Small intestine (tissue), 7 donors: ENCODE data around the gene OBSCN. TPM values are rescaled to one million over a fixed set of nuclear protein-coding genes. Genes with fewer than 3 reads are reported as not detected.

ENCODE experiments used
- DNase-seq, 2 donors: peaks; one replicate each; pipeline versions ENCODE4 v3.0.0 to v3.0.0-alpha.2; 2013
- FAIRE-seq: peaks from 2 replicates; lab custom pipeline; 2012; peaks lifted over from hg19 to GRCh38; lab: Jason Lieb, UNC
- H3K27ac ChIP-seq, 3 donors: one replicate each; pipeline ENCODE4 v1.5.1; 2013; ENCODE audit warnings: low read length in 2 of 3, mild to moderate bottlenecking in 2 of 3, control low read depth in 1 of 3, inconsistent platforms in 1 of 3, low read depth in 1 of 3, moderate library complexity in 1 of 3
- H3K27me3 ChIP-seq, 3 donors: one replicate each; pipeline ENCODE4 v1.6.1; 2013; ENCODE audit warnings: low read length in 3 of 3, inconsistent platforms in 1 of 3; ENCODE audit not compliant: control insufficient read depth in 3 of 3, insufficient read depth in 3 of 3
- H3K36me3 ChIP-seq, 3 donors: one replicate each; pipeline ENCODE4 v1.6.1; 2013; ENCODE audit warnings: low read length in 3 of 3, inconsistent platforms in 1 of 3, low read depth in 1 of 3, mild to moderate bottlenecking in 1 of 3, moderate library complexity in 1 of 3; ENCODE audit not compliant: control insufficient read depth in 3 of 3, insufficient read depth in 2 of 3
- H3K4me1 ChIP-seq, 3 donors: one replicate each; pipeline ENCODE4 v1.6.1; 2013; ENCODE audit warnings: low read length in 2 of 3, inconsistent platforms in 1 of 3, low read depth in 1 of 3, mild to moderate bottlenecking in 1 of 3, moderate library complexity in 1 of 3; ENCODE audit not compliant: control insufficient read depth in 3 of 3, insufficient read depth in 2 of 3
- H3K4me3 ChIP-seq, 3 donors: one replicate each; pipeline ENCODE4 v1.5.1; 2013; ENCODE audit warnings: low read length in 3 of 3, control low read depth in 1 of 3, inconsistent platforms in 1 of 3, low read depth in 1 of 3, mild to moderate bottlenecking in 1 of 3, moderate library complexity in 1 of 3
- H3K9me3 ChIP-seq, 2 donors: one replicate each; pipeline ENCODE4 v1.6.1; 2013; ENCODE audit warnings: low read depth in 1 of 2, low read length in 1 of 2; ENCODE audit not compliant: control insufficient read depth in 2 of 2, insufficient read depth in 1 of 2
- WGBS, 3 donors: extraction: QIAGEN DNeasy Blood & Tissue Kit; methylation state at CpG; one replicate each; pipeline ENCODE4 v1.1.7; 2013; 5-methylcytosine and 5-hydroxymethylcytosine counted together
- polyA plus RNA-seq, 4 donors: library from polyadenylated mRNA; stranded (reverse) in 3 of 4; unstranded in 1 of 4; fragments of 200-250 nt in 3 of 4; fragments of 120-200 nt in 1 of 4; gene quantifications; one replicate each; pipeline versions ENCODE4 v1.2.1 to v1.2.3, GENCODE V29; 2013
- donor health status: healthy with polysubstance abuse.
- donor health status: control.
- donor health status: control.
- donor health status: Bipolar disorder and iron deficiency.
- donor health status: healthy.

Gene OBSCN
- polyA plus RNA-seq, 4 donors: 3.6 to 36.2 (median 5.7) TPM

DNA sequence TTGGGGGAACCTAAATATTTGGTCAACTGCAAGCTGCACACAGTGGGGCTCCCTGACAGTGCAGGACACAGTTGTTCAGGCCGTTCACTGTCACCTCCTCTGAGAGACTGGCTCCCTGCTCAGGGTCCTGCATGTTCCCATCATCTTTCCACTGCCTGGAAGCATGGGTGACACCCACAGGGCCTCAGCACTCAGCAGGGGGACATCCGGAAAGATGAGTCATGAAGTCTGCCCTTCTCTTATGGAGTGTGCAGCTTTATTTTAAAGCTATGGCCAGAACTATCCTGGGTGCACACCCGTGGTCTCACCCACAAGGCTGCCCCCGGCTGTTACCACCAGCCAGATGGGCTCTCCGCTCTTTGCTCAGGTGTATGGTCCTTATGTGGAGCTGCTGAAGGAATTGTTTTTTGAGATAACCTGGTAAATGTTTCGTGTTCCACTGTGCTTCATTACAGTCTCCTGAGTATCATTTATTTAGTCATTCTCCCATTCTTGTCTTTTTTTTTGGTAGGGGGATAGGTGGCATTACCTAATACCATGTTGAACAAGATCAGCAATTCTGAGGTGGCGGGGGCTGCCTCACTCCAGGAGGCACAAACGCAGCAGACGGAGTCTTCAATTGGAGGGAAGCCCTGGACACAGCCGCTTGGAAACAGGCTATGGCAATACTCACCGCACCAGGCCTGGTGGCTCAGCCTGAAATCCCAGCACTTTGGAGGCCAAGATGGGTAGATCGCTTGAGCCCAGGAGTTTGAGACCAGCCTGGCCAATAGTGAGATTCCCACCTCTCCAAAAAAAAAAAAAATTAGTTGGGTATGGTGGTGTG lies 184.5 kb downstream of the OBSCN start:
- Histone ChIP-seq H3K4me3 (no peak overlapping the region), H3K9me3 (no peaks in the 10 kb centered on the region), H3K27ac (no peak overlapping the region), H3K4me1 (no peaks in the 10 kb centered on the region), H3K36me3 (peaks cover 4 to 55% (median 18%) of the 10 kb centered on the region in 3 donors), H3K27me3 (no peaks in the 10 kb centered on the region)
- DNase-seq (no peak), FAIRE-seq (no peak)
- WGBS, 3 donors: 91 to 93% (median 92%) methylated on average over 12 of the region's 12 CpGs

DNA sequence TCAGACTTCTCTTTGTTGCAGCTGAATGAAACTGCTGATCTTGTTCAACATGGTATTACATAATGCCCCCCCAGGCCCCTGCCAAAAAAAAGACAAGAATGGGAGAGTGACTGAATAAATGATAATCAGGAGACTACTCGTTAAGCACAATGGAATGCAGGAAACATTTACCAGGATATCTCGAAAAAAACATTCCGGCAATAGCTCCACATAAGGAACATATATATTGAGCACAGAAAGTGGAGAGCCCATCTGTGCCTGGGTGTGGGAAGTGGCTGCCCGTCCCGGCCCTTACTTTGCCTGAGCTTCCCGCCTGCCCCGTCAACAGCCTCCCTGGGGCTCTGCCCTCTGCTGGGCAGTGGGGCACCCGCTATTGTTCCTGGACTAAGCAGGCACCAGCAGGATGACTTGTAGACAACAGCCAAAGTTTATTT lies 185.4 kb downstream of the OBSCN start:
- FAIRE-seq (no peak), DNase-seq (peak; percentile 31 to 51)
- Histone ChIP-seq H3K4me3 (no peak overlapping the region), H3K27ac (no peak overlapping the region), H3K9me3 (no peaks in the 10 kb centered on the region), H3K4me1 (no peaks in the 10 kb centered on the region), H3K27me3 (no peaks in the 10 kb centered on the region), H3K36me3 (peaks cover 4 to 65% (median 21%) of the 10 kb centered on the region in 3 donors)
- 32 to 51% (median 48%) methylated on average over 8 of the region's 8 CpGs for WGBS, 3 donors

DNA sequence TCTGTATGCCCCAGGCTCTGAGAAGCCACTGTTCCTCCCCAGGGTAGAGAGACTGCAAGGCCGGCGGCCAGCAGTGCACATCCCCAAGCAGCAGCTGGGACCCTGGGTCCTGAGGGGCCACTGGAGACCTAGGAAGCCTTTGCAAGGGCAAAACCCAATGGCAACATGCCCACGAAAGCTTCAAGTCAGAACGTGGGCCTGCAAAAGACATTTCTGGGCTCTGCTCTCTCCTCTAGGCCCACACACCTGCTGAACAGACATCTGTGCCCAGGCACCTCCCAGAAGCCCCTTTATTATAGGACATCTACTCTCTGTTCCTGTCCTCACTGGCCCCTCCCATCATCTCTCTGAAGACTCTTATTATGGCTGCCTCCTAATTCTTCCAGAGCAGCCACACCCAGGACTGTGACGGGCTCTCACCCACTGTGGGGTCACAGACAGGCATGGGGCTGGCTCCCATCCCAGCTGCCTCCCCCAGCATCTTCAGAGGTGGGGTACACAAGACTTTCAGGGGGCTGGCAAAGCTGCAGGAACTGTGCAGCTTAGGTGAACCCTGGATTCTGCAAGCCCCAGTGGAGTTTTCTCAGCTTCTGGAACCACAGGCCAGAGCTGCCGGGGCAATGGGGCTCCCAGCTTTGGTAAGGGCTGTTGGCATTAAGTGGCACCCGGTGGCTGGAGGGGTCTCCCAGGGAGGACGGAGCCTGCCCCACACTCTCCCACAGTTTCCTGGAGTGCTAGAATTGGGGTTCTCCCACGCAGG lies 186.1 kb downstream of the OBSCN start:
- H3K4me3 ChIP-seq: no peak overlapping the region
- no peak for DNase-seq
- no peaks in the 10 kb centered on the region for H3K9me3 ChIP-seq
- H3K27ac ChIP-seq: no peak overlapping the region
- no peaks in the 10 kb centered on the region for H3K27me3 ChIP-seq
- H3K36me3 ChIP-seq: peaks cover 6 to 72% (median 21%) of the 10 kb centered on the region in 3 donors
- H3K4me1 ChIP-seq: no peaks in the 10 kb centered on the region
- 86 to 92% (median 88%) methylated on average over 9 of the region's 9 CpGs for WGBS, 3 donors
- no peak for FAIRE-seq

DNA sequence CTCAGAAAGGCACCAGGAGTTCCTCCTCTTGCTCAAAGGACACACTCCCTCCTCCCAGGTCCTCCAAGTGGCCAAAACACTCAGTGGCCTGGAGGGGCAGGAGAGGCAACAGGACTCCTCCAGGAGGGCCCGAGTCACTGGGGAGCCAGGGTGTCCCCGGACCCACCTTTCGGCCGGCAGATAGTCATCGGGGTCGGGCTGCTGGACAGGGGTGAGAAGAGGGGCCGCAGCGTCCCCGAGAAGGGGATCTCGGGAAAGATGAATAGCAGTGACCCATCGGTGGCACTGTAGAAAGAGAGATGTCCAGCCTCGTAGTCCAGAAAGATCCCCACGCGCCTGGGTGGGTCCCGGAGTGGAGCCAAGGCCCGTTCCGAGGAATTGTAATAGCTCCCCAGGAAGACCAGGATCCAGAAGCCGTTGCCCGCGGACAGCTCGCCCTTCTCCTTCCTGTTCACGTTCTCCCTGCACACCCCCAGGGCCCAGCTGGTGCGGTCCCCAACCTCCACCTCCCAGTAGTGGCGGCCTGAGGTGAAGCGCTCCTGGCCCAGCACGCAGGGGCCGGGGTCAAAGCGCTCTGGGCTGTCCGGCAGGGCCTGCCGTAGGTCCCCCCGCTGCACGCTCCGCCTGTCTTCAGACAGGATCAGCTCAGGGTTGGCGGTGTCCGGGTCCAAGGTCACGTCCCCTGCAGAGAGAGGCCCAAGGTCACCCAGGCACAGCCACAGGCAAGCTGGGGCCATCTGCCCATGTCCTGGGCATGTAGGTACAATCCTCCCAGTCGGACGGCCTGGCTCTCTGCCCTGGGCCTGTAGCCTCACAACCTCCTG lies 186.9 kb downstream of the OBSCN start:
- no peaks in the 10 kb centered on the region for H3K9me3 ChIP-seq
- no peak overlapping the region for H3K27ac ChIP-seq
- WGBS, 3 donors: 95% methylated on average over 36 to 38 of the region's 38 CpGs
- FAIRE-seq (no peak), DNase-seq (no peak)
- peaks cover 6 to 79% (median 21%) of the 10 kb centered on the region in 3 donors for H3K36me3 ChIP-seq
- H3K27me3 ChIP-seq: no peaks in the 10 kb centered on the region
- no peak overlapping the region for H3K4me3 ChIP-seq
- H3K4me1 ChIP-seq: no peaks in the 10 kb centered on the region

DNA sequence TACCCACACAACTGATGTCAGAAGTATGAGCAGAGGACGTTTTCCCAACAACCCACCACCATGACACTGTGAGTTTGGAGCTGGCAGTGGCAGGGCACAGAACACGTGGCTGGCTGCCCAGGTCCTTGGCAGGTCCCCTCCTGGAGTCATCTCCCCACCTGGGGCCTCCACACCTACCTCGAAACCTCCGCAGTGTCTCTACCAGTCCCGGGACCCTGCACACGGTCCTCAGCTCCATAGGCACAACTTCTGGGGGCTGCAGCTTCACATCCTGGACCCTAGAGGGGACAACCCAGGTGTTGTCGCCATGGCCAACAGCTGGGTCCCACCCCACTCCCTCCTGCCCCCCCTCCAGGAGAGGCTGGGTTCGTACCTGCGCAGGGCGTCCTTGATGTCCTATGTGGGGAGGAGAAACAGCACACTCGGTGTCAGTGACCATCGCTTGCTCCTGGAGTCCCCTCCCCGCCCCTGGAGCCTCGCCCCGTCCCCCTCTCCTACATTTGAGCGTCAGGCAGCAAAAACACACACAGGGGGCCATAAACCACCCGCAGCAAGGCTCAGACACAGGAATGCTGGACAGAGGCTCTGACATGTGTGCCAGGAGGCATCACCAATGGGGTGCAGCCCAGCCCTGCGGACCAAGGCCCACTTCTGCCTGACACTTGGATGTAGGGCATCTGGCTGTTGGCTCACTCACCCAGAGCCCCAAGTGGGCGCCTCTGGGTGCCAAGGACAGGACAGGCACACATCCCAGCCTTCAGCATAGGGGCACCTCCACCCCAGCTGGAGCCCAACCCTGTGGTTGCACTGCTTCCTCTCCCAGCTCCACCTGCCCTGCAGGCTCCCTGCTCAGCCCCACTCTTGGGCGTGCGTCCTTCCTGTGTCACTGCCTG lies 189.2 kb downstream of the OBSCN start:
- no peaks in the 10 kb centered on the region for H3K27me3 ChIP-seq
- DNase-seq: no peak
- no peaks in the 10 kb centered on the region for H3K4me1 ChIP-seq
- FAIRE-seq: no peak
- H3K4me3 ChIP-seq: no peak overlapping the region
- H3K36me3 ChIP-seq: peaks cover 10 to 97% (median 27%) of the 10 kb centered on the region in 3 donors
- no peaks in the 10 kb centered on the region for H3K9me3 ChIP-seq
- WGBS, 3 donors: 93% methylated on average over 21 of the region's 21 CpGs
- no peak overlapping the region for H3K27ac ChIP-seq

DNA sequence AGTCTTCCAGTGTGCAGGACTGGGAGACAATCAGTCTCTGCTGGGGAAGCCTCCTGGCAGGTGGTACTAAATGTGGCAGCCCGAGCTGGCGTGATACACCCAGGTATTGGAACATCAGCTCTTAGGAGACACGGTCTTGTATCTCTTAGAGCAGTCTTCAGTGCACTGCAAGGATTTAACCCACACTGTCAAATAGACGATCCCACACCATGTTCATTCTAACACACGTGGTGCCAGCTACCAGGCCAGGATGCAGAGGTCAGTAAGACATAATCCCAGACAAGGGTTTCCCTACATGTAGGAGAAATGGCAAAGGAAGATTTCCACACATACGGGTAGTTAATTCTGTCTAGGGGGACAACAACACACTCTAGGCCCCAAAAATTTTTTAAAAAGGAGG lies 190.1 kb downstream of the OBSCN start:
- H3K9me3 ChIP-seq: no peaks in the 10 kb centered on the region
- DNase-seq (no peak), FAIRE-seq (no peak)
- H3K36me3 ChIP-seq: peaks cover 10 to 96% (median 27%) of the 10 kb centered on the region in 3 donors
- H3K27me3 ChIP-seq: no peaks in the 10 kb centered on the region
- no peaks in the 10 kb centered on the region for H3K4me1 ChIP-seq
- H3K4me3 ChIP-seq: no peak overlapping the region
- WGBS, 3 donors: 88 to 91% (median 91%) methylated on average over 6 of the region's 6 CpGs
- H3K27ac ChIP-seq: no peak overlapping the region

DNA sequence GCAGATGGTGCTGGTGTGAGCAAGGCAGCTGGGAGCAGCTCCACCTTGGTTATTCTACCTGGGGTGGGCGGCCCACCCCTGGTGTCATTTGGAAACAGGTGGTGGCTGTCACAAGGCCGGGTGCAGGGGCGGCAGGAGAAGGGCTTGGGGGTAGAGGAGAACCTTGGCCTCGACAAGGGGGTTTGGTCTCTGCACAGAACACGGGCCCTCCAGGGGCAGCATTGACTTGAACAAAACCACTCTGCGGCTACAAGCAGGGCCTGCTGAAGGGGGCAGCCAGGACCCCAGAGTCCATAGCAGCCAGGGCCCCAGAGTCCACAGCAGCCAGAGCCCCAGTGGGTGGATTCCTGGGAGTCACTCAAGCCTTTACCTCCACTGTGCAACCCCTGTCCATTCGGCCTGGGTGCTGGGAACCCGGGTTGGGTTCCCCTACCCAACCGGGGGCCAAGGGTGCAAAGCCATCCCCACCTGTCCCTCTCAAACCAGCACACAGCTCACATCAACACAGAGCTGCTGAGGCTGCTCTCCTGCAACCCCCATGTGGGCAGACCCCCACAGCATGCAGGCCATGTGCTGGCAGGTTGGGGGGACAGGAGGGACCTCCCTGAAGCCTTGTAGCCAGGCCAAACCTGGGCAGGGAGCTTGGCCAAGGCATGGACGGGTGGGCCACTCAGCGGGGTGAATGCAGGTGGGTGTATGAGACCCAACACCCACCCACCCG lies 191.1 kb downstream of the OBSCN start:
- H3K27ac ChIP-seq: no peak overlapping the region
- no peaks in the 10 kb centered on the region for H3K4me1 ChIP-seq
- no peak overlapping the region for H3K4me3 ChIP-seq
- no peak for FAIRE-seq
- DNase-seq: no peak
- no peaks in the 10 kb centered on the region for H3K27me3 ChIP-seq
- H3K36me3 ChIP-seq: peaks cover 10 to 96% (median 27%) of the 10 kb centered on the region in 3 donors
- no peaks in the 10 kb centered on the region for H3K9me3 ChIP-seq
- WGBS, 3 donors: 91 to 95% (median 93%) methylated on average over 11 to 12 of the region's 12 CpGs
